C4-2B (cell line): ENCODE results near the gene RHNO1.

Source experiments
- H3K27ac ChIP-seq: fragments of 450-650 bp; 2 replicates; pipeline ENCODE4 v1.5.1; 2017
- ZFX ChIP-seq: fragments of 450-650 bp; IDR thresholded peaks from 2 replicates; pipeline ENCODE4 v1.6.1; 2017
- TF ChIP-seq, protein P1 (sequence below): fragments of 450-650 bp; conservative IDR thresholded peaks from 2 replicates; pipeline ENCODE4 v1.5.1; 2017; ENCODE audit warnings: mild to moderate bottlenecking

Gene RHNO1

DNA sequence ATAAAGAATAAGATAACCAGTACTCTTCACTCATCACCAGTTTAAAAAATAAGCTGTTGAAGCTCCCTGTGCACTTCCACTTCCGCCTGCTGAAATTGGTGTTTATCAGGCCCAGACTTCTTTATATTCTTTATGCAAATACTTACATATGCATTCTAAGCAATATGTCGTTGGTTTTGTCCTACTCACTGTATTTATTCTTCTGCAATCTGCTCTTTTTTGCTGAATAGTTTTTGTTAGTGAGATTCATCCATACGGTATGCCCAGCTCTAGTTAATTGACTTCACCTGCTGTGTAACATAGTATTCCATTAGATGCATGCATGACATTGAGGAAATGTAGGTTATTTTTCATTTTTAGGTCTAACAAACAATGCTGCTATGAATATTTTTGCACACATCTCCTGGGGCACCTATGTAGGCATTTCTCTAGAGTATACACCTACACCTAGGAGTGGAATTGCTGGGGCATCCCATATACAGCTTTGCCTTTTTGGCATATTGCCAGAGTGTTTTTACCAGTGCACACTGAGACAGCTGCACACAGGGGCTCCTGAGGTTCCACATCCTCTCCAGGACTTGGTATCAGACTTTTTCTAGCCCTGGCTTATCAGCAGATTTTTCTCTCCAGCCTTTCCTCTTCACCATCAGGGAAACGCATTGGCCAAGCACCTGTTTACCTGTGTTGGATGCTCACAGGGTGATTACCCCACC, 41.2 kb upstream of the RHNO1 start:
- no peak for TF ChIP-seq ZFX
- TF ChIP-seq, protein P1, sequence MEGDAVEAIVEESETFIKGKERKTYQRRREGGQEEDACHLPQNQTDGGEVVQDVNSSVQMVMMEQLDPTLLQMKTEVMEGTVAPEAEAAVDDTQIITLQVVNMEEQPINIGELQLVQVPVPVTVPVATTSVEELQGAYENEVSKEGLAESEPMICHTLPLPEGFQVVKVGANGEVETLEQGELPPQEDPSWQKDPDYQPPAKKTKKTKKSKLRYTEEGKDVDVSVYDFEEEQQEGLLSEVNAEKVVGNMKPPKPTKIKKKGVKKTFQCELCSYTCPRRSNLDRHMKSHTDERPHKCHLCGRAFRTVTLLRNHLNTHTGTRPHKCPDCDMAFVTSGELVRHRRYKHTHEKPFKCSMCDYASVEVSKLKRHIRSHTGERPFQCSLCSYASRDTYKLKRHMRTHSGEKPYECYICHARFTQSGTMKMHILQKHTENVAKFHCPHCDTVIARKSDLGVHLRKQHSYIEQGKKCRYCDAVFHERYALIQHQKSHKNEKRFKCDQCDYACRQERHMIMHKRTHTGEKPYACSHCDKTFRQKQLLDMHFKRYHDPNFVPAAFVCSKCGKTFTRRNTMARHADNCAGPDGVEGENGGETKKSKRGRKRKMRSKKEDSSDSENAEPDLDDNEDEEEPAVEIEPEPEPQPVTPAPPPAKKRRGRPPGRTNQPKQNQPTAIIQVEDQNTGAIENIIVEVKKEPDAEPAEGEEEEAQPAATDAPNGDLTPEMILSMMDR = no peak
- no peak overlapping the region for H3K27ac ChIP-seq

DNA sequence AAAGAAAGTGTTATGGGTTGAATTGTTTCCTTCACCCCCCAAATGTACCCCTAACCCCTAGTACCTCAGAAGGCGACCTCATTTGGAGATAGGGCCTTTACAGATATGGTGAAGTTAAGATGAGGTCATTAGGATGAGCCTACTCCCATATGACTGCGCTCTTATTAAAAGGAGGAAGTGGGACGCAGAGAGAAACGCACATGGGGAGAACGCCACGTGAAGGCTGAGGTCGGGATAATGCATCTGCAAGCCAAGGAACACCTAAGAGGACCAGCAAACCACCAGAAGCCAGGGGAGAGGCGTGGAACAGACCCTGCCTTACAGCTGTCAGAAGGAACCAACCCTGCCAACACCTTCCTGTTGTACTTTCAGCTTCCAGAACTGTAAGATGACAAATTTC, 40.4 kb upstream of the RHNO1 start:
- no peak for TF ChIP-seq ZFX
- TF ChIP-seq, protein P1 = no peak
- H3K27ac ChIP-seq = no peak overlapping the region

DNA sequence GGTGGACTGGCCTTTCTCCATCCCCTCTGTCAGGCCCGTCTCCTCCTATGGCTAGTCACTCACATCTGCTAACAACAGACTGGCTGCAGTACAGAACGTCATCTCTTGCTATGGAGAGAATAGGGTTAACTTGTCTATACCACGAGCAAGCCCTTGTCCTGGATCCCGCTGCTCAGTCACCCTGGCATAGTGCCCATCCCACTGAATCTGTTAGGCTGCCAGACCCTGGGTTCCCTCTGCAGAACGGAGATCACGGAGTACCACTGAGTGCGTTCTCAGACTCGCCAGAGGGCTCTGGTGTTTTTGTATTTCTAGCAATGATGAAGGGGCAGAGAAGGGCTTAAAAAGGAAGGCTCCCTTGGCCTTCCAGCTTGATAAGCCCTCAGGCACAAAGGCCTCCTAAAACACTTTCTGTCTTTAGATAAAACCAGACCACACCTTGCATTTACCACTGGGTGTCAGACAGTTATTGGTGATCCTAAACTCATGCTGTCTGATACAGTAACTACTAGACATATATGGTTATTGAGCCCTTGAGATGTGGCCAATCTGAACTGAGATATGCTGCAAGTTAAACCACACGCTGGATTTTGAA, 35.9 kb upstream of the RHNO1 start:
- no peak overlapping the region for H3K27ac ChIP-seq
- no peak for TF ChIP-seq ZFX
- TF ChIP-seq, protein P1 = no peak

DNA sequence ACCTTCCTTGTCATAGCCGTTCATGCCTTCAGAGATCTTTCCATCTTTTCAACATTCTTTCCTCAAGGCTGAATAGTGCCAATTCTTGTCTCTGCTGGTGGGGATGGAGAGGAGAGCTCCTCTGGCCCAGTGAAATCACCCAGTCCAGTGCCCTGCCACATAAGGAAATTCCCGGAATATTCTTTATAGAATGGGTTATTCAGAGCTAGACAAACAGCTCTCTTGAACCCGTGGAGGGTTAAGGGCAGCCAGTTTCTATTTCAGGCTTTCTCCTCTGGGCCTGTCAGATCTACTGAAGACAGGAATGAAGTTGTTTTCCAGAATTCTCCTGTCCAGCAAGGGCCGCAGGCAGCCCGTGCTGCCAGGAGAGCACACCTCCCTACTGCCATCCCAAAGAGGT, 34.1 kb upstream of the RHNO1 start:
- no peak for TF ChIP-seq ZFX
- TF ChIP-seq, protein P1 = no peak
- H3K27ac ChIP-seq = no peak overlapping the region

DNA sequence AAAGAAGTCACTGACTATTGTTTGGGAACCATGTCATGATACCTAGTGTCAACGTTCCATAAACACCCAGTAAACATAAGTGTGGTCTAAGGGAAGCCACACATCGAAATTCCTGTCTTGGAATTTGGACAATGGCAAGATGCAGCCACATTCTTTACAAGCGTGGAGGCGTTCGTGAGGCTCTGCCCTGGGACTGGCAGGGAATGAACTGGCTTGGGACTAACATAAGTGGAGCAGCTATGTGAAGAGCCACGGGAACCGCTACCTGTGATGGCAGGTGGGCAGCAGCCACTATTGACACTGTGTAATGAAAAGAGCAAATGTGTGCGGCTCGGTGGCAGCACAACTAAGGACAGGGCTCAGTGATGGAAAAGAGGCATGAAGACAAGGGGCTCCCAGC, 32.2 kb upstream of the RHNO1 start:
- no peak for TF ChIP-seq ZFX
- TF ChIP-seq, protein P1 = no peak
- no peak overlapping the region for H3K27ac ChIP-seq

DNA sequence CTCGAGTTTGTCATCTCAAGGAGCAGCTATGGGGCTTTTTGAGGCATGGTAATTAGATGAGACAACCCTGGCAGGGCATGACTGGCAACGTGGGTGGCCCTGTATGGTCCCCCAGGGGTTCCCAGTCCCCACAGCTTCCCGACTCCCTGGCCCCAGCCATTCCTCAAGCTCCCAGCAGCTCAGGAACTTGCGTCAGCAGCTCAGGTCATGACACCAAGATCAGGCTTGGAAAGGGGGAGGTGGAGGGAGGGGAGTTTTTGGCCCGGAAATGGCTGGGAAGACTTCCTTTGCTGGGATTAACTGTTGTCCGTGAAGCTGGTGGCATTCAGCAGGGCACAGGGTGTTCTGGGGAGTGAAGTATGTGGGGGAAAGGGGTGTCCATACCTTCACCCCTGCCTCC, 31.7 kb upstream of the RHNO1 start:
- no peak overlapping the region for H3K27ac ChIP-seq
- TF ChIP-seq ZFX = no peak
- TF ChIP-seq, protein P1 = no peak

DNA sequence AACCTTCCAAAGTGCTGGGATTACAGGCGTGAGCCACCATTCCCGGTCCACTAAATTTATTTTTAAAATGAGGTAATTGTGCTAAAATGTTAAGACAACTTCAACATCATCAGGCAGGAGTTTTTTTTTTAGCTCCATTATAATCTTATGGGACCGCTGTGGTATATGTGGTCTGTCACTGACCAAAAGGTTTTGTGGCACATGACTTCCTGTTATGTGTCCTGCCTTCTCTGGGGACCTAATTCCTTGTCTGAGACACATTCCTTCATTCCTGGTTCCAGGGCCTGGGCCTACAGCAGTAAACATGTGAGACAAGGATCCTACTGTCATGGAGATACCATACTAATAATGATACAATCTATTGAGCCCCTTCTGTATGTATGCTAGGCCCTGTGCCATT, 25.1 kb upstream of the RHNO1 start:
- no peak for TF ChIP-seq ZFX
- TF ChIP-seq, protein P1 = no peak
- H3K27ac ChIP-seq = no peak overlapping the region
